Fibroblast of lung (primary cell): Measurements from ENCODE around the gene CSGALNACT2. TPM values are rescaled to one million over a fixed set of nuclear protein-coding genes. Genes with fewer than 3 reads are reported as not detected.

Source experiments
- DNase-seq, 2 donors: peaks; one replicate each; pipeline versions ENCODE4 v3.0.0 to v3.0.0-alpha.2; 2010; ENCODE audit warnings: low read depth in 2 of 2
- H2AFZ ChIP-seq: 2 replicates; pipeline ENCODE4 v1.5.1; 2012; ENCODE audit warnings: low read length, control low read depth, inconsistent platforms
- H3K27ac ChIP-seq: 2 replicates; pipeline ENCODE4 v1.5.1; 2011; ENCODE audit warnings: low read length, control low read depth; ENCODE audit not compliant: insufficient read depth
- H3K27me3 ChIP-seq: 2 replicates; pipeline ENCODE4 v1.5.1; 2011; ENCODE audit warnings: mild to moderate bottlenecking, low read length; ENCODE audit not compliant: control insufficient read depth, insufficient read depth
- H3K36me3 ChIP-seq: 2 replicates; pipeline ENCODE4 v1.5.1; 2011; ENCODE audit warnings: low read length; ENCODE audit not compliant: control insufficient read depth, insufficient read depth
- H3K4me1 ChIP-seq: 2 replicates; pipeline ENCODE4 v1.5.1; 2011; ENCODE audit warnings: low read length; ENCODE audit not compliant: control insufficient read depth, insufficient read depth; ENCODE audit errors: extremely low read depth
- H3K4me2 ChIP-seq: 2 replicates; pipeline ENCODE4 v1.5.1; 2011; ENCODE audit warnings: low read length, control low read depth; ENCODE audit not compliant: insufficient read depth; ENCODE audit errors: extremely low read depth
- H3K4me3 ChIP-seq, 4 experiments: fragments of 200-600 bp in 1 of 4; sonication (generic) in 1 of 4; replicated peaks in 1 of 4; 2 replicates each; pipeline ENCODE4 v1.5.1; 2011 to 2016; ENCODE audit warnings: low read length in 4 of 4, low read depth in 3 of 4, mild to moderate bottlenecking in 3 of 4, control low read depth in 2 of 4, inconsistent platforms in 1 of 4, mixed read lengths in 1 of 4; ENCODE audit not compliant: insufficient read depth in 1 of 4; ENCODE audit errors: control extremely low read depth in 1 of 4
- H3K79me2 ChIP-seq: 2 replicates; pipeline ENCODE4 v1.5.1; 2012; ENCODE audit warnings: mild to moderate bottlenecking, low read length, inconsistent platforms; ENCODE audit not compliant: control insufficient read depth, insufficient read depth
- H3K9ac ChIP-seq: 2 replicates; pipeline ENCODE4 v1.5.1; 2011; ENCODE audit warnings: mild to moderate bottlenecking, low read length, control low read depth; ENCODE audit not compliant: insufficient read depth
- H3K9me3 ChIP-seq: 2 replicates; pipeline ENCODE4 v1.5.1; 2012; ENCODE audit warnings: low read depth, low read length; ENCODE audit not compliant: control insufficient read depth, insufficient read depth
- H4K20me1 ChIP-seq: 2 replicates; pipeline ENCODE4 v1.5.1; 2011; ENCODE audit warnings: low read length; ENCODE audit not compliant: control insufficient read depth, insufficient read depth; ENCODE audit errors: extremely low read depth
- EZH2 ChIP-seq: IDR thresholded peaks from 2 replicates; pipeline ENCODE4 v1.5.1; 2012; ENCODE audit warnings: low read length, control low read depth, mild to moderate bottlenecking; ENCODE audit errors: missing control alignments
- polyA plus RNA-seq, 2 donors: library from polyadenylated mRNA; depleted of rRNA in 1 of 2; stranded (reverse) in 1 of 2; unstranded in 1 of 2; fragments of >200 nt; gene quantifications; 2 replicates each; pipeline ENCODE4 v1.2.1, GENCODE V29; 2011 to 2012; ENCODE audit warnings: missing spikeins in 1 of 2
- total RNA-seq: library from RNA; depleted of rRNA; stranded (reverse); fragments of >200 nt; gene quantifications from 2 replicates; pipeline ENCODE4 v1.2.1, GENCODE V29; 2014
- TF ChIP-seq, protein P1 (sequence below), 2 donors: IDR thresholded peaks in 1 of 2; conservative IDR thresholded peaks in 1 of 2; 1 replicate in 1 of 2; 2 replicates in 1 of 2; pipeline ENCODE4 v1.5.1; 2011 to 2012; ENCODE audit warnings: low read length in 2 of 2, control low read depth in 1 of 2, inconsistent platforms in 1 of 2, low read depth in 1 of 2, mild to moderate bottlenecking in 1 of 2

Gene CSGALNACT2
- total and polyA plus RNA-seq, 2 donors (not counting 1 experiment from before 2014, with no cell fraction given): 38.6 to 46.9 TPM

DNA sequence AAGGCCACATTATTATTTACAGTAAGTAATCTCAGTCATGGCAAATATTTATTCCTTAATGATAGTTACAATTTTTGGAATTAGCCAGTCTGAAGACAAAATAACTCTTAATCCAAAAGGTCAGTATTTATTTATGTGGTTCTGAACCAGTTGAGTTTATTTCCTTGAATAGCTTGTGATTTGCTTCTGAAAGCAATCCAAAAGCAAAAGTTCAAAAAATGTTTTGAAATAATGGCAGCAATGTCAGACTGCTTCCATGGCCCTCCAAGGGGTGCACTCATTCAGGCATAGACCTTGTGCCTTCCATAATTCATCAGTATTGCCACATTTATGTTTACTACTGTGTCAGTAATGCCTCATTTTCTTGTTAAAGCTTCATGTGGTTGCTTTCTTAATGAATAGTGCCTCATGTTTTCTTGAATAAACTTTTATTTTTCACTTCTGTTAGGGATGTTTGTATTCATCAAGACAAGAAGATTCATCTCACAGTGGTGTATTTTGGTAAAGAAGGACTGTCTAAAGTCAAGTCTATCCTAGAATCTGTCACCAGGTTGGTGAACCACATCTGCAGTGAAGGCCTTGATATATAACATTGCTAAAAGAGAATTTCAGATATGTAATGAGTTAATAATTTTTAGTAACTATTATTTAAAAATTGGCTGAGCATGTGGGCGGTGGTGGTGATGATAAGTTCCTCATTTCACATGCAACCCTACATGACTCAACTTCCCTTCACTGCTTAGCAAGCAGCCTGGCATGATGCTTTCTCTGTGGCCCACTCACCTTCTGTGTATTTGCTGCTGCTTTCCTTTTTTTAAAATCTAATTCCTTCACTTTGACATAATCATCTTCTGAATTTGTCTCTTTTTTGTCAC is 22.0 kb downstream of the CSGALNACT2 start:
- H3K79me2 ChIP-seq: peaks cover 42% of the 10 kb centered on the region
- H3K4me3 ChIP-seq: no peak overlapping the region
- peak overlapping the region; percentile 70 for H3K27ac ChIP-seq

DNA sequence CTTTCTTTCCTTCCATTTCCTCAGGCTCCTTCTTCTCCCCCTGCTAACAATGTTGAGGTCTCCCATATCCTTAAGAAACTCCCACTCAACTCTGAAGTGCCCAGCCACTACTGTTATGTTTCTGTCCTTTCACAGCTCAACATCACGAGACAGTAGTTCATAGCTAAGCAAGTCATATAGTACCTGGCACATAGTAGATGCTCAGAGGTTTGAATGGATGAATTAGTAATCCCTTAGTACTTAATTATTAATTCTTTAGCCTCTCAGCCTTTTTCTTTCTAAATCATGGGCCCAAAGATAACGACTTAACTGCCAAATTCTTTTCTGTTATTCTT is 22.6 kb downstream of the CSGALNACT2 start:
- Histone ChIP-seq H3K9me3 (no peaks in the 10 kb centered on the region), H4K20me1 (no peaks in the 10 kb centered on the region), H3K4me2 (peak overlapping the region; percentile 72), H3K79me2 (peaks cover 36% of the 10 kb centered on the region), H3K4me3 (no peak overlapping the region), H3K9ac (no peak overlapping the region), H3K36me3 (peaks cover 2% of the 10 kb centered on the region), H2AFZ (no peak overlapping the region), H3K27me3 (no peaks in the 10 kb centered on the region), H3K4me1 (peaks cover 3% of the 10 kb centered on the region), H3K27ac (peak overlapping the region; percentile 53)
- no peak for DNase-seq
- TF ChIP-seq EZH2: no peak
- TF ChIP-seq, protein P1, sequence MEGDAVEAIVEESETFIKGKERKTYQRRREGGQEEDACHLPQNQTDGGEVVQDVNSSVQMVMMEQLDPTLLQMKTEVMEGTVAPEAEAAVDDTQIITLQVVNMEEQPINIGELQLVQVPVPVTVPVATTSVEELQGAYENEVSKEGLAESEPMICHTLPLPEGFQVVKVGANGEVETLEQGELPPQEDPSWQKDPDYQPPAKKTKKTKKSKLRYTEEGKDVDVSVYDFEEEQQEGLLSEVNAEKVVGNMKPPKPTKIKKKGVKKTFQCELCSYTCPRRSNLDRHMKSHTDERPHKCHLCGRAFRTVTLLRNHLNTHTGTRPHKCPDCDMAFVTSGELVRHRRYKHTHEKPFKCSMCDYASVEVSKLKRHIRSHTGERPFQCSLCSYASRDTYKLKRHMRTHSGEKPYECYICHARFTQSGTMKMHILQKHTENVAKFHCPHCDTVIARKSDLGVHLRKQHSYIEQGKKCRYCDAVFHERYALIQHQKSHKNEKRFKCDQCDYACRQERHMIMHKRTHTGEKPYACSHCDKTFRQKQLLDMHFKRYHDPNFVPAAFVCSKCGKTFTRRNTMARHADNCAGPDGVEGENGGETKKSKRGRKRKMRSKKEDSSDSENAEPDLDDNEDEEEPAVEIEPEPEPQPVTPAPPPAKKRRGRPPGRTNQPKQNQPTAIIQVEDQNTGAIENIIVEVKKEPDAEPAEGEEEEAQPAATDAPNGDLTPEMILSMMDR (conservative IDR thresholded peaks at IDR 0.05 in 1 of 2, IDR thresholded peaks at IDR 0.05 in 1 of 2; ENCODE audit: low read depth in 1 of 2, low read length in 2 of 2): no peak

More for the DNA sequence above, 22.0 kb downstream of the CSGALNACT2 start:
- peak; percentile 49 to 91 for DNase-seq
- Histone ChIP-seq H4K20me1 (no peaks in the 10 kb centered on the region), H3K4me2 (peak overlapping the region; percentile 72), H3K4me1 (peaks cover 3% of the 10 kb centered on the region), H3K9ac (no peak overlapping the region), H2AFZ (no peak overlapping the region), H3K27me3 (no peaks in the 10 kb centered on the region), H3K9me3 (no peaks in the 10 kb centered on the region), H3K36me3 (peaks cover 2% of the 10 kb centered on the region)
- TF ChIP-seq EZH2: no peak
- TF ChIP-seq, protein P1 (conservative IDR thresholded peaks at IDR 0.05 in 1 of 2, IDR thresholded peaks at IDR 0.05 in 1 of 2; ENCODE audit: low read depth in 1 of 2, low read length in 2 of 2): no peak

DNA sequence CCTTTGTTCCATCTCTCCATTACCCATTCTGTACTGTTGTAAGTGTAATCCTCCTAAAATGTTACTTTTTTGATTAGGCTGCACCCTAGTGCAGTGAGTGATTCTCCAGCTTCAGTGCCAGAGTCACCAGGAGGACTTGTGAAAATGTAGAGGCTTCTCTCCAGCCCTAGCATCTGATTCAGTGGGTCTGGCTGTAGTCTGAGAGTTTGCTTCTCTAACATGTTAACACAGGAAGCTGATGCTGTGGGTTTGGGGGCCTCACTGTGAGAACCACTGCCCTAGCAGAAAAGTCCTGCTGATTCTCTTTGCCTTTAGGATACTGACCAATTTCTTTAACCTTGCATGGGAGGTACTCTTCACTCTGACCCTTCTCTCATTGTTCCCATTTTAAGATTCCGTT is 24.4 kb downstream of the CSGALNACT2 start:
- Histone ChIP-seq H3K27ac (no peak overlapping the region), H3K9me3 (no peaks in the 10 kb centered on the region), H3K27me3 (no peaks in the 10 kb centered on the region), H3K4me3 (no peak overlapping the region), H4K20me1 (no peaks in the 10 kb centered on the region), H2AFZ (no peak overlapping the region), H3K4me2 (no peak overlapping the region), H3K79me2 (peaks cover 20% of the 10 kb centered on the region), H3K4me1 (peaks cover 3% of the 10 kb centered on the region), H3K9ac (no peak overlapping the region), H3K36me3 (peaks cover 2% of the 10 kb centered on the region)
- TF ChIP-seq, protein P1 (conservative IDR thresholded peaks at IDR 0.05 in 1 of 2, IDR thresholded peaks at IDR 0.05 in 1 of 2; ENCODE audit: low read depth in 1 of 2, low read length in 2 of 2): no peak
- TF ChIP-seq EZH2: no peak
- DNase-seq: no peak
